Amniotic epithelial cell (primary cell): ENCODE data around the gene VSX1.

Experiments
- DNase-seq: peaks from one replicate; pipeline ENCODE4 v3.0.0-alpha.2; 2010; ENCODE audit warnings: low read depth

VSX1 gene

GRCh38 chr20:25081730-25082497 lies at the start of gene VSX1:
TSS of gene VSX1 (minus strand) at chr20:25082141. CDS start at chr20:25082096, 45 bp downstream.
- no peak for DNase-seq

GRCh38 chr20:25129908-25130307 lies 48.0 kb upstream of the VSX1 start:
- no peak for DNase-seq

- no peak for DNase-seq
Observed at GRCh38 chr20:25129428-25129827, 47.5 kb upstream of the VSX1 start.

GRCh38 chr20:25128649-25129048 lies 46.7 kb upstream of the VSX1 start:
- DNase-seq = no peak

- no peak for DNase-seq
Observed at GRCh38 chr20:25127761-25128537, 46.0 kb upstream of the VSX1 start.

- DNase-seq = no peak
Observed at GRCh38 chr20:25126204-25127029, 44.5 kb upstream of the VSX1 start.

- DNase-seq = no peak
Observed at GRCh38 chr20:25125636-25126035, 43.7 kb upstream of the VSX1 start.

- no peak for DNase-seq
Observed at GRCh38 chr20:25120920-25121319, 39.0 kb upstream of the VSX1 start.

- DNase-seq = no peak
Observed at GRCh38 chr20:25120457-25120856, 38.5 kb upstream of the VSX1 start.

GRCh38 chr20:25118529-25118928 lies 36.6 kb upstream of the VSX1 start:
- DNase-seq = no peak

GRCh38 chr20:25117990-25118389 lies 36.0 kb upstream of the VSX1 start:
- no peak for DNase-seq

GRCh38 chr20:25116739-25117458 lies 35.0 kb upstream of the VSX1 start:
- DNase-seq = no peak

GRCh38 chr20:25103526-25103925 lies 21.6 kb upstream of the VSX1 start:
- no peak for DNase-seq

GRCh38 chr20:25100914-25101313 lies 19.0 kb upstream of the VSX1 start:
- DNase-seq = no peak

- DNase-seq = no peak
Observed at GRCh38 chr20:25099601-25100140, 17.7 kb upstream of the VSX1 start.

GRCh38 chr20:25097498-25097897 lies 15.6 kb upstream of the VSX1 start:
- DNase-seq = no peak

- DNase-seq = no peak
Observed at GRCh38 chr20:25090492-25091429, 8.8 kb upstream of the VSX1 start.

- no peak for DNase-seq
Observed at GRCh38 chr20:25089662-25090061, 7.7 kb upstream of the VSX1 start.

- DNase-seq = no peak
Observed at GRCh38 chr20:25089096-25089495, 7.2 kb upstream of the VSX1 start.

GRCh38 chr20:25088267-25088666 lies 6.3 kb upstream of the VSX1 start:
- no peak for DNase-seq
